Measurements from ENCODE around the gene EDIL3.
A peak's percentile ranks its signal among the peaks of the same experiment; 100 is the strongest.
"Not testable (repeated sequence)": the region's sequence is repeated elsewhere in the genome, so short reads cannot be mapped to it uniquely, and the experiment has no call there.

The EDIL3 gene

GRCh38 chr5:84113246-84114105, 271.2 kb downstream of the EDIL3 start:
- intact Hi-C loops (cut with DNase I): no loop called here
- no peak for DNase-seq

- intact Hi-C loops (cut with DNase I): no loop called here
- DNase-seq: no peak
Measured at GRCh38 chr5:84092738-84093137, 291.9 kb downstream of the EDIL3 start.

DNA sequence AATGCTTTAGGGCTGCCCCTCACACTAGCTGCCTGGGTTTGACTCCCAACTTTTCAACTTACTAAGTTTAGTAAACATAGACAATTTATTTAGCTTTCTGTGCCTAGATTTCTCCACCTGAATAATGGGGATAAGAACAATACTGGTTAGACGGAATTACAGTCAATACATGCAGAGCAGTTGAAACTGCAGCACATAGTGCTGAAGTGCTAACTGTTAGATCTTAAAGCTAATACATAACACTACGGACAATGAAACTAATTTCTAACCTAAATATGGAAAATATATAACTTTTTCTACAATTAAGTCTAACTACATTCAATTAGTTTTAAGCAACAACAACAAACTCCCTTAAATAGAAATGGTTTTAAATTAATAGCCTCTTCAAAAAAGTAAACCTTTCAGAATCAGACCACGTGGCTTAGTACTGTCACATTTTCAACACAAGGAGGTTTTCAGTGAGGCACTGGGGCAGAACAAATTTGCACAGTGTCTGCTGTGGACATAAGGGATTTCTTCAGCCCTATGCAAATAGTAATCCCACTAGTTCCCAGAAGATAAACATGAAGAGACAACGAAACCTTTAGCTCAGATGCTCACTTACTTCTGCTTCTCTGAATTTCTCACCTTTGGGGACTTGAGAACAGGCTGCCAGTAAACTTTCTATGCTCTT, 293.4 kb downstream of the EDIL3 start:
- no peak for DNase-seq
- intact Hi-C loops (cut with DNase I): no loop called here

DNA sequence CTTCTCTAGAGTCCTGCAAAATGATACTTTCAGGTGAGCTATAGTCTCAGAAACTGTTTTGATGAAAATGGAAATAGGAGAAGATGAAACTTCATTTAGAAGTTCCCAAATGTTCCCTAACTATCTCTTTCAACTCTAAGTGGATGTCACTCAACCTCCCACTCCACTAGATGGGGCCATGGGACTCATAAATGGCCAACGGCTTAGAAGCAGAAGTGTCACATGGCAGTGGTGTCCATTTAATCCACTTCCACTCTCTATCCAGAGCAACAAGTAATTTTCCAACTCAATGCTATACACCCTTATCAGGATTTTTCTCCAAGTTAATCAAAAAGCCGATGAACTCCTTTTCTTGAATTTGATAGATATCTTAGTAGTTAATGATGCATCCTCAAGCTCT, 295.7 kb downstream of the EDIL3 start:
- peak in 1 of 10 donors; percentile 40 for DNase-seq
- intact Hi-C loops (cut with DNase I): no loop called here

DNA sequence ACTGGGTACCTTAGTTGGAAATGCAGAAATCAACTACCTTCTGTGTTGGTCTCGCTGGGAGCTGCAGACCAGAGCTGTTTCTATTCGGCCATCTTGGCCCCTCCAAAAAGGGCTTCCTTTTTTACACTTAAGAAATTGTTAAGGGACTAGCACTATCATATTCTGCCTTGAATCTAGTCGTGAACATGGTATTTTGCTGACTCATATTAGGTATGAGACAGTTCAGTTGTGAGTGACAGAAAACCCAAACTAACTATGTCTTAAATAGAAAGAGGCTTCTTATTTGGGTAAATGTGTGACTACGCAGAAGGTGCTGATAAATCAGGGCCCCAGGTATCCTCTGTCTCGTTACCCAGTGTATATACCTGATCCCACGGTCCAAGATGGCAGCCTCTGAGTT, 298.2 kb downstream of the EDIL3 start:
- intact Hi-C loops (cut with DNase I): no loop called here
- DNase-seq: no peak

- peak in 1 of 10 donors; percentile 64 for DNase-seq
- intact Hi-C loops (cut with DNase I): no loop called here
Measured at GRCh38 chr5:84085387-84086041, 299.2 kb downstream of the EDIL3 start.

- no peak for DNase-seq
- intact Hi-C loops (cut with DNase I): no loop called here
Measured at GRCh38 chr5:84080908-84081307, 303.8 kb downstream of the EDIL3 start.

DNA sequence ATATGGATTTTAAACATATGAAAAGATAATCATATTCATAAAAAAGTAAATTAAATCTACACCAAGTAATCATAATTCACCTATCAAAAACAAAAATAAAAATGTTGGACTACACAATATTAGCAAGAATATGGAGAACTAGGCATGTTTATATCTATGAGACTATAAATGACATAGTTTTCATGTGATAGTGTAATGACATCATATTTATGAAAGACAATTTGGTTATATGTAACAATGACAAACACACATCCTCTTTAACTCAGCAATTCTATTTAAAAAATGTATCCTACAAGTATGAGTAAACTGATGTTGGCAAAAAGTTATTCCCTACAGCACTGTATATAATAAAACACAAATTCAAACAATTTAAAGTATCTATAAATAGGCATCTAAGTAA, 312.3 kb downstream of the EDIL3 start:
- intact Hi-C loops (cut with DNase I): no loop called here
- no peak for DNase-seq

GRCh38 chr5:84069608-84070179, 315.0 kb downstream of the EDIL3 start:
- intact Hi-C loops (cut with DNase I): no loop called here
- DNase-seq: peak in 2 of 10 donors; percentile 26 to 64

GRCh38 chr5:84063041-84063440, 321.6 kb downstream of the EDIL3 start:
- intact Hi-C loops (cut with DNase I): no loop called here

GRCh38 chr5:84059672-84060071, 325.0 kb downstream of the EDIL3 start:
- intact Hi-C loops (cut with DNase I): no loop called here
- DNase-seq: no peak

More at GRCh38 chr5:84063041-84063440, 321.6 kb downstream of the EDIL3 start:
- no peak for DNase-seq

DNA sequence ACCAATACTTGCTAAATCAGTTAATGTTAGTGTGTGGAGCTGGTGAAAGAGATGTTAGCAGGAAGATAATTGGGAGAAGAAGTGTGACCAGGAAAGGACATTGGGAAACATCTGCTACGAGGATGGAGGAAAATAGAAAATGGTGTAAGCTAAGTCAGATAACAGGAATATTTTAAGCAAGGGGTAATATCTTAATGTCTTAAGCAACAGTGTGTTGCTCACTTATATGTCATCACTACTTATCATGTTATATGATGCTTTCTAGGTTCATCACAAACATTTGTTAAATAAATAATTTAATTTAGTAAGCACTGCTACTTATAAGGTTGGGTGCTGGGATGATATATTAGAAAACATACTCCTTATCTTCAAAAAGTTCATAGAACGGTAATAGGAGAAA, 326.1 kb downstream of the EDIL3 start:
- DNase-seq: no peak
- intact Hi-C loops (cut with DNase I): no loop called here

GRCh38 chr5:84057211-84057610, 327.5 kb downstream of the EDIL3 start:
- intact Hi-C loops (cut with DNase I): no loop called here
- DNase-seq: no peak

DNA sequence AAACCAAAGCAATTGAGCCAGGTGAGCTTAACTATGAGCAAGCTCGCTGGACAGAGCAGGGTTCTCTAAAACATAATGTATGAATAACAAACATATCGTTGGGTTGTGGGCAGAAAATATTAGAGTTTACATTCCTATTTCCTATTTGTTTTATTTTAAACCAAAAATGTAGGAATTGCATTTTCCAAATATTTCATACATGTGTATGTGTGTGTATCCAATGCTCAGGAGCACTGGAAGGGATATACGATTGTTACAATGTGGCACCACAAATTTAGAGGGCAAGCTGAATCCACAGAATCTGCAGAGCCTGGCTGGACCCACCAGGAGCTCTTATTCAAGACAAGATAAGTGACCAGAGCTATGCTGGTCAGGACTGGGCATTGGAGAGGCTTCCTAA, 338.7 kb downstream of the EDIL3 start:
- DNase-seq: no peak
- intact Hi-C loops (cut with DNase I): no loop called here

- DNase-seq: no peak
- intact Hi-C loops (cut with DNase I): no loop called here
Measured at GRCh38 chr5:84036842-84037241, 347.8 kb downstream of the EDIL3 start.

GRCh38 chr5:84032324-84032723, 352.4 kb downstream of the EDIL3 start:
- intact Hi-C loops (cut with DNase I): no loop called here
- no peak for DNase-seq

- DNase-seq: no peak
- intact Hi-C loops (cut with DNase I): no loop called here
Measured at GRCh38 chr5:84028093-84028492, 356.6 kb downstream of the EDIL3 start.

DNA sequence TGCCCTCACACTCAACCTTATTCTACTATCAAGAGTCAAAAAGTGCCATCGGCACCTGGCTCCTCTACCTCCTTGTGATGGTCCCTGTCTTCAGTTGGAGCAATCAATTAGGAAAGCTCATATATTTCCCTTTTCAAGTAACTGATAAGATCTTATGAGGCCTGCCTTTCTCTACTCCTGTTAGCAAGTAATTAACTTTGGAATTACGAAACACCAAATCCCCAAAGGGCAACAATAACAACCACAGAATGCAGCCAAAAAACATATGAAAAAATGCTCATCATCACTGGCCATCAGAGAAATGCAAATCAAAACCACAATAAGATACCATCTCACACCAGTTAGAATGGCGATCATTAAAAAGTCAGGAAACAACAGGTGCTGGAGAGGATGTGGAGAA, 366.2 kb downstream of the EDIL3 start:
- intact Hi-C loops (cut with DNase I); DNase-seq: not testable (repeated sequence)

DNA sequence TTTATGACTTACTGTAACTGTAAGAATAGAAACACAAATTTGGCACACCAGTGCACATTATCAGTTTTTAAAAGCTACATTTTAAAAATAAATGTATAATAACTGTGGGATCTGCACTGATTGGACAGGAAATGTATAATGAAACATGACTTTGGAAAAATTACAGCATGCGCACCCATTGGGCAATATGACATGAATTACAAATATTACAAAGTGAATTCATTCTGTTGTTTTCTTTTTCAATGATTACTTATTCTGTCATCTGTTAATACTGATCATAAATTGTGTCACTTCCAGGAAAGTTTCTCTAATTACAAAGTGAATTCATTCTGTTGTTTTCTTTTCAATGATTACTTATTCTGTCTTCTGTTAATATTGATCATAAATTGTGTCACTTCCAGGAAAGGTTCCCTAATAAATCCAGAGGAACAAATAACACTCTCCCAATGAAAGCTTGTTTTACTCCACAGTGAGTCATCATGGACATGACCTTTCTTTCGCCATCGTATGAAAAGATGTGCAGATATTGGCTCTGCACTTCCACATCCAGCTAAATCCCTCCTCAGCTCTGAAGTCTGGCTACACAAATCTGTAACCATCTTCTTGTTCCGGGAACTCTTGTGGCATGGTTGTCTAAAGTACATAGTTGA, 367.0 kb downstream of the EDIL3 start:
- intact Hi-C loops (cut with DNase I): no loop called here
- no peak for DNase-seq

GRCh38 chr5:84016085-84016484, 368.6 kb downstream of the EDIL3 start:
- intact Hi-C loops (cut with DNase I): no loop called here
- DNase-seq: no peak

DNA sequence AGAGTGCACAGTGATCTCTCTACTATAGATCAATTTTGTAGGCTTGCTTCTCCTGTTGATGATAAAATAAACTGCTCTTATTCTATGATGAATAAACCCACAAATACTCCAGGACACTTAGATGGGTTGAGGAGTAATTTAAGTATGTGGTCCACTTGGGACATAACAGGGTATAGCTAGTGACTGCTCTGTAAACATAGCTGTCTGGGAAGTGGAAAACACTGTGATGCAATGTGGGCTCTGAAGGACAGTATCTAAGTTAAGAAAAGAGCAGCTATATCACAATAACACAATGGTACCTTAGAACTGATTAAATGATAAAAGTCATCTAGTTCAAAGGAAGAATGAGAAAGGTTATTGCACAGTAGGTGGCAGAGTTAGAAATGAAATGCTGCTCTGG, 369.7 kb downstream of the EDIL3 start:
- intact Hi-C loops (cut with DNase I): no loop called here
- no peak for DNase-seq

Data from posterior cingulate gyrus (tissue), 11 donors.